GM06990 (cell line): ENCODE measurements around the gene ARID3A.

Experiments
- DNase-seq: peaks from one replicate; pipeline ENCODE4 v3.0.0-alpha.2; 2011; ENCODE audit not compliant: insufficient read length; ENCODE audit errors: extremely low read depth
- H3K27me3 ChIP-seq: replicated peaks from 2 replicates; pipeline ENCODE4 v1.6.0; 2011; ENCODE audit warnings: low read length; ENCODE audit not compliant: control insufficient read depth, insufficient read depth
- H3K36me3 ChIP-seq: 2 replicates; pipeline ENCODE4 v1.5.1; 2011; ENCODE audit warnings: low read length; ENCODE audit not compliant: control insufficient read depth, insufficient read depth
- H3K4me3 ChIP-seq: replicated peaks from 2 replicates; pipeline ENCODE4 v1.5.1; 2011; ENCODE audit warnings: low read depth, mild to moderate bottlenecking, control low read depth, low read length
- CTCF ChIP-seq: IDR thresholded peaks from 2 replicates; pipeline ENCODE4 v1.5.1; 2011; ENCODE audit warnings: low read length, control low read depth, mild to moderate bottlenecking, inconsistent platforms; ENCODE audit not compliant: insufficient read depth, poor library complexity, severe bottlenecking

ARID3A gene

GRCh38 chr19:898663-899062 lies 27.2 kb upstream of the ARID3A start:
- no peak for TF ChIP-seq CTCF
- DNase-seq = peak; percentile 38
- Histone ChIP-seq H3K4me3 (no peak overlapping the region), H3K36me3 (peaks cover 6% of the 10 kb centered on the region), H3K27me3 (no peaks in the 10 kb centered on the region)

GRCh38 chr19:899336-900042 lies 26.3 kb upstream of the ARID3A start:
- H3K36me3 ChIP-seq = peaks cover 6% of the 10 kb centered on the region
- peak; percentile 9 for DNase-seq
- TF ChIP-seq CTCF = no peak
- no peaks in the 10 kb centered on the region for H3K27me3 ChIP-seq
- no peak overlapping the region for H3K4me3 ChIP-seq

GRCh38 chr19:900043-900301 lies 25.9 kb upstream of the ARID3A start:
- no peak for TF ChIP-seq CTCF
- H3K4me3 ChIP-seq = no peak overlapping the region
- no peak for DNase-seq
- H3K36me3 ChIP-seq = peaks cover 6% of the 10 kb centered on the region
- H3K27me3 ChIP-seq = no peaks in the 10 kb centered on the region

- TF ChIP-seq CTCF = no peak
- Histone ChIP-seq H3K27me3 (no peaks in the 10 kb centered on the region), H3K4me3 (no peak overlapping the region), H3K36me3 (peaks cover 6% of the 10 kb centered on the region)
- peak; percentile 34 for DNase-seq
These were observed 25.3 kb upstream of the ARID3A start for GRCh38 chr19:900302-901111.

- peak; percentile 2 for DNase-seq
- H3K4me3 ChIP-seq = no peak overlapping the region
- no peak for TF ChIP-seq CTCF
- peaks cover 6% of the 10 kb centered on the region for H3K36me3 ChIP-seq
- no peaks in the 10 kb centered on the region for H3K27me3 ChIP-seq
These were observed 24.4 kb upstream of the ARID3A start for GRCh38 chr19:901216-902092.
